Measurements from ENCODE around the gene PPP1R13B.

GRCh38 chr14:103692159-103692558, 155.2 kb downstream of the PPP1R13B start:
- no peak for TF ChIP-seq POLR2AphosphoS5 (IDR thresholded peaks at IDR 0.05; ENCODE audit: low read depth)
- no peak for TF ChIP-seq REST (IDR thresholded peaks at IDR 0.05; ENCODE audit: insufficient replicate concordance, low read depth)
- no peak for TF ChIP-seq CTCF (IDR thresholded peaks at IDR 0.05; ENCODE audit: insufficient read depth, low read length)
- no peak for TF ChIP-seq SPI1 (IDR thresholded peaks at IDR 0.05; ENCODE audit: borderline replicate concordance, low read depth)
- TF ChIP-seq GABPA (IDR thresholded peaks at IDR 0.05; ENCODE audit: low read depth) = no peak
